Kidney epithelial cell (primary cell): ENCODE results near the gene DBX1. TPM values are rescaled to one million over a fixed set of nuclear protein-coding genes. Genes with fewer than 3 reads are reported as not detected.
A peak's percentile ranks its signal among the peaks of the same experiment; 100 is the strongest.

Source experiments
- DNase-seq: peaks from one replicate; pipeline ENCODE4 v3.0.0-alpha.2; 2010; ENCODE audit warnings: low read depth
- H3K27me3 ChIP-seq: 2 replicates; pipeline ENCODE4 v1.6.0; 2011; ENCODE audit warnings: low read length; ENCODE audit not compliant: control insufficient read depth, insufficient read depth
- H3K36me3 ChIP-seq: 2 replicates; pipeline ENCODE4 v1.5.1; 2011; ENCODE audit warnings: low read length; ENCODE audit not compliant: control insufficient read depth, insufficient read depth
- H3K4me3 ChIP-seq: 2 replicates; pipeline ENCODE4 v1.5.1; 2011; ENCODE audit warnings: low read depth, mild to moderate bottlenecking, control low read depth, low read length
- total RNA-seq: library from RNA; depleted of rRNA; stranded (reverse); fragments of >200 nt; gene quantifications from 2 replicates; pipeline ENCODE4 v1.2.3, GENCODE V29; 2015
- TF ChIP-seq, protein P1 (sequence below): IDR thresholded peaks from 2 replicates; pipeline ENCODE4 v1.5.1; 2011; ENCODE audit warnings: mild to moderate bottlenecking, moderate library complexity, low read length, control low read depth, inconsistent platforms; ENCODE audit not compliant: insufficient read depth, poor library complexity, severe bottlenecking

The DBX1 gene
- total RNA-seq, 1 donor from 2014 or later = not detected

DNA sequence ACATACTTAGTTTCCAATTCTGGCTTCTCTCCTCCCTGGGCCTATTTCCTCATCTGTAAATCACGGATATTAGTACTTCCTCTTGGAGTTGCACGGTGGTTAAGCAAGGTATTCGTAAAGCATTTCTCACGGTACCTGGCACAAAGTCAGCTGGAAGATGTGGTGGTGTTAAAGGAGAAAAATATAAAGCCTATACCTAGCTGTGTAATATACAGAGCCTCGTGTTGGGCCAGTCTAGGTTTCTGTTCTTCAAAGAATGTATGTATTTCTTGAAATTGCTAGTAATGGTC is 47.2 kb downstream of the DBX1 start:
- TF ChIP-seq, protein P1, sequence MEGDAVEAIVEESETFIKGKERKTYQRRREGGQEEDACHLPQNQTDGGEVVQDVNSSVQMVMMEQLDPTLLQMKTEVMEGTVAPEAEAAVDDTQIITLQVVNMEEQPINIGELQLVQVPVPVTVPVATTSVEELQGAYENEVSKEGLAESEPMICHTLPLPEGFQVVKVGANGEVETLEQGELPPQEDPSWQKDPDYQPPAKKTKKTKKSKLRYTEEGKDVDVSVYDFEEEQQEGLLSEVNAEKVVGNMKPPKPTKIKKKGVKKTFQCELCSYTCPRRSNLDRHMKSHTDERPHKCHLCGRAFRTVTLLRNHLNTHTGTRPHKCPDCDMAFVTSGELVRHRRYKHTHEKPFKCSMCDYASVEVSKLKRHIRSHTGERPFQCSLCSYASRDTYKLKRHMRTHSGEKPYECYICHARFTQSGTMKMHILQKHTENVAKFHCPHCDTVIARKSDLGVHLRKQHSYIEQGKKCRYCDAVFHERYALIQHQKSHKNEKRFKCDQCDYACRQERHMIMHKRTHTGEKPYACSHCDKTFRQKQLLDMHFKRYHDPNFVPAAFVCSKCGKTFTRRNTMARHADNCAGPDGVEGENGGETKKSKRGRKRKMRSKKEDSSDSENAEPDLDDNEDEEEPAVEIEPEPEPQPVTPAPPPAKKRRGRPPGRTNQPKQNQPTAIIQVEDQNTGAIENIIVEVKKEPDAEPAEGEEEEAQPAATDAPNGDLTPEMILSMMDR = no peak
- peak; percentile 82 for DNase-seq
- H3K4me3 ChIP-seq = no peak overlapping the region

DNA sequence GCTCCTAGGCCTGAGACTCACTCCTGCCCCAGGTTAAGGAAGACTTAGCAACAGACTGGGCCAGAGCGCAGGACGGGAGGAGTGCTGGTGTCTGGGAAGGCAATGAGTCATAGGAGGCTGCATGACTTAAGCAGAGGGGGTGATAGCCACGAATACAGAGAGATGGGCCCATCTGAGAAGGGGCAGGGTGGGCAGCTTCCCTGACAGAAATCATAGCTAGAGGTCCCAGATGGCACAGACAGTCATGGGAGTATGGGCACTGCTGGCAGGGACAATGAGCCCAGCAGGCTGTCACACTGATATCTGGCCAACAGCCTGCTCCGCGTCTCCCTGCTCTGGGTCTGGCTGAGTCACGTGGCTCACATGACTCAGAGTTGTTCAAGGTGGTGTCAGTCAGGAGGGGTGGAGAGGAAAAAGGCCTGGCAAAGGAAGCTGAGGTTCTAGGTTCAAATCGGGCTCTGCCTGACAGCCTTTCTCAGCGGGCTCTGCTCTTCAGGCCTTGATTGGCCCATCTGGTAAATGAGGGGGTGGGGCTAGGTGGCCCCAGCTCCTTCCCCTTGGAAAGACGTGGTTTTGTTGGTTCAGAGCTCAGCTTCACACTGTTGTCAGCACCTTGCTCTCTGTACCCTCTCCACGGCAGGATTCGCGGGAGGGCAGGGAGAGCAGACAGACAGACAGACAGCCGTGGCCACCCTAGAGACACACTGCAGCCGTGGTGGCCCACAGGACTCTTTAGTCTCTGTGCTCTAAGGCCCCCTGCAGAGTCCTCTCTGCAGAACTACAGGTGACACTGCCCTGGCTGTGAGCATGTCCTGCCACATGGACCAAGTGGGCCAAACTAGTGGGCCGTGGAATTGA is 47.8 kb downstream of the DBX1 start:
- no peaks in the 10 kb centered on the region for H3K36me3 ChIP-seq
- peak; percentile 94 for DNase-seq
- TF ChIP-seq, protein P1 = no peak

More for the DNA sequence above, 47.2 kb downstream of the DBX1 start:
- Histone ChIP-seq H3K36me3 (no peaks in the 10 kb centered on the region), H3K27me3 (no peaks in the 10 kb centered on the region)

DNA sequence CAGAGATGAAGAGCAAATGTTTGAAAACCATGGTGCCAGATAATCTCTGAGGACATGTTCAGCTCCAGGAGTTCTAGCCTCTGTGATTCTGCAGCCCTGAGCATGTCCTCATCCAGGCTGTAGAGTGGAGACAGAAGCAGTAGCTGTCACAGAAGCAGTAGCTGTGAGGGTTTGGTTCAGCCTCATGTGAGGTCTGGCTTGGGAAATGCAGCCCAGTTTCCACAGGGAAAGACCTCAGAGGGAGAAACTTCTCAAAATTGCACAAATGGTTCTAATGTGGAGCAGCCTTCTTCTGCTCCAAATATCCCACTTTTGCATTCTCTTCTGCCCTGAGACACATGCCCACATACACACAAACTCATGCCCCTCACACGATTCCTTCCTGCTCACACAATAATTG is 48.4 kb downstream of the DBX1 start:
- Histone ChIP-seq H3K4me3 (no peak overlapping the region), H3K27me3 (no peaks in the 10 kb centered on the region), H3K36me3 (no peaks in the 10 kb centered on the region)
- TF ChIP-seq, protein P1 = no peak
- no peak for DNase-seq

More for the DNA sequence above, 47.8 kb downstream of the DBX1 start:
- Histone ChIP-seq H3K4me3 (no peak overlapping the region), H3K27me3 (no peaks in the 10 kb centered on the region)

DNA sequence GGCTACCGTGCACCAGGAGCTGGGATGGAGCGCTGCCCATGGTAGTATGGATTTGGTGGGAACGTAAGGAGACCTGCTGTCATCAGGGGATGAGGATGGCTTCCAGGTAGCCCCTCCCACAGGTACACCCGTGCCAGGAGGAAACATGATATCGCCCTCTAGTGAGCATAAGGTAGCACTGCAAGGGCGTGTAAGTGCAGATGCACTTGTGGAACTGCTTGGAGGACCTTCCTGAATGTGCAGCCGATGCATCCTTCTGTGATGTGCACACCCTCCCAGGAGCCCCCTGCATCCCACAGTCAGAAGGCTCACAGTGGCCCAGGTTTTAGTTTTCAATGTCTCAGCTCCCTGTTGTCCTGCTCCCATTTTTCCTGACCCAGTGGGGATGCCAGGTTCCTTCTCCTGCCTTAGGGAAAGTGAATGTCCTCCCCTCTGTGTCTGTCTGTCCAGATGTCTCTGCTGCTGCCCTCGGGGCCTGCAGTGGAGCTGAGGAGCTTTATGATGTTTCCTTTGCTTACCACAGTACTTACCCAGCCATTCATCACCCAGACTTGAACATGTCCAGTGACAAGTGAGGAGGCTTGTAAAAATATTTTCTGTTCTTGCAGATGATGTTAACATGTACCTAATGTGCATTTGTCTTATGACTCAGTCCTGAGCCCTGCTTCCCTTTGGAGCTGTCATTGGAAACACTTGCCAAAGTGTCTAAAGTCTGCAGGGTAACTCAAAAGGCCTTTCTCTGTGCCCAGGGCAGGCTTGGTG is 49.2 kb downstream of the DBX1 start:
- H3K4me3 ChIP-seq = no peak overlapping the region
- no peaks in the 10 kb centered on the region for H3K36me3 ChIP-seq
- no peaks in the 10 kb centered on the region for H3K27me3 ChIP-seq
- TF ChIP-seq, protein P1 = peak; percentile 89
- peak; percentile 74 for DNase-seq

DNA sequence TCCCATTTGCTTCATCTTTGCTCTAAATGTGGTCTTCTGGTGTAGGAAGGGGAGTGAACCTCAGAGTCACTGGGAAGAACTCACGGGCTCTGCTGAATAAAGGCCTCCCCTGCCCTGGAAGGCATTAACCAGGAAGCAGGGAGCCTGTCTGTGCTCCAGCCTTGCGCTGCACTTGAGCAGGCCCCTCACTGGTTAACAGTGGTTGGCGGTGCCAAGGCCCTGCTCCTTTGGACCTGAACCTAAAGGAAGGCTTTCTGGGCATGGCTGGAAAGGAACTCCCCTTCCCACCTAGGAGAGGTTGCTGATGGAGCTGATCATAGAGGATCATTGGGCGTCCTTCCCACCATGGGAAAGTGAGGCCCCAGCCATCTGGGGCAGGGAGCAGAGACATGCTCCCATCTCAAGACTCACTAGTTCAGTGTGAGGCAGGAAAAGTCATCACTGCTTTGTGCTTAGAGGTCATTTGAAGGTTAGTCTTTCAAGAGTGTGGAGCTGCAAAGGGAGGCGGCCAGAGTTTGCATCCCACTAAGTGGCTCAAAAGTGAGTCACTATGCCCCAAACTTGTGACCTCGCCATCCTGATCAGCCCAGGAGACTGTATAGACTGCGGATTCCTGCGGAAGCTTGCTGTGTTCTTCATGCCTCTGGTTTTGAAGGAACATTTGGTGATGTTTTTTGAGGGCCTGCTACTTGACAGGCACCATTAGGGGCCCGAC is 50.4 kb downstream of the DBX1 start:
- no peaks in the 10 kb centered on the region for H3K27me3 ChIP-seq
- TF ChIP-seq, protein P1 = no peak
- H3K36me3 ChIP-seq = no peaks in the 10 kb centered on the region
- no peak for DNase-seq
- H3K4me3 ChIP-seq = no peak overlapping the region

Other genes starting within 250 kb of the DBX1 start
- 38.1 and 51.5 TPM in 2 replicates for gene HTATIP2, start 203.2 kb upstream of the DBX1 start, total RNA-seq
- 13.9 and 15.0 TPM in 2 replicates for gene PRMT3, start 227.2 kb upstream of the DBX1 start, total RNA-seq